Measurements from ENCODE around the gene HOMER3. TPM values are rescaled to one million over a fixed set of nuclear protein-coding genes. Genes with fewer than 3 reads are reported as not detected.

Gene HOMER3
- total and polyA plus RNA-seq, 10 of the 15 experiments (the other 5 are each of a cell fraction or from before 2014, with no cell fraction given), result 0.18 to 10.6 (median 0.50) TPM; not detected in 2

DNA sequence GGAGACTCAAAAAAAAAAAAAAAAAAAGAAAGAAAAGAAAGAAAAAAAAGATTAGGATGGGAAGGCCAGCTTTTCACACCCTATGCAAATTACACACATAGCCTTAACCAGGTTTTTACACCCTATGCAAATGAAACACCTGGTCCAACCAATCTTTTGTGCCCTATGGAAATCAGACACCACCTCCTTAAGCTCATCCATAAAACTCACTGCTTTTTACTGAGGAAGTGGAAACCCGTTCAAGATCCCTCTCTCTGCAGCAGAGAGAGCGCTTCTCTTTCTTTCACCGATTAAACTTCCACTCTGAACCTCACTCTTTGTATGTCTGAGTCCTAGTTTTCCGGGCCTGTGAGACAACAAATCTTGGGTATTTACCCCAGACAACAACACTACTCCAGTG is 25.3 kb upstream of the HOMER3 start:
- H3K9ac ChIP-seq (ENCODE audit: control insufficient read depth, insufficient read depth, low read length), result no peak overlapping the region
- intact Hi-C loops (cut with micrococcal nuclease; ENCODE audit: unreplicated experiment), result no loop called here
- BruUV-seq (replicated peaks), result no TSS peak
- H2AFZ ChIP-seq (ENCODE audit: control insufficient read depth, low read depth, low read length), result no peak overlapping the region
- no peak overlapping the region for H3K4me3 ChIP-seq
- H3K4me2 ChIP-seq (ENCODE audit: control insufficient read depth, insufficient read depth), result no peak overlapping the region
- no peaks in the 10 kb centered on the region for H3K4me1 ChIP-seq (ENCODE audit: control insufficient read depth, insufficient read depth, low read length)
- no peaks in the 10 kb centered on the region for H3K27me3 ChIP-seq (replicated peaks in 1 of 2; ENCODE audit: control insufficient read depth in 2 of 2, insufficient read depth in 2 of 2, low read length in 1 of 2)
- TF ChIP-seq REST (IDR thresholded peaks at IDR 0.05; ENCODE audit: low read depth, low read length) (no peak), MEF2A (IDR thresholded peaks at IDR 0.05; ENCODE audit: insufficient read depth, low read depth, low read length) (no peak), ZNF622 (IDR thresholded peaks at IDR 0.05) (no peak), NRF1 (conservative IDR thresholded peaks at IDR 0.05; ENCODE audit: low read depth, low read length) (no peak), NFYB (IDR thresholded peaks at IDR 0.05; ENCODE audit: insufficient read depth, low read depth, low read length) (no peak), BCL11A (IDR thresholded peaks at IDR 0.05; ENCODE audit: low read depth, low read length) (no peak)
- TF ChIP-seq, protein P1, sequence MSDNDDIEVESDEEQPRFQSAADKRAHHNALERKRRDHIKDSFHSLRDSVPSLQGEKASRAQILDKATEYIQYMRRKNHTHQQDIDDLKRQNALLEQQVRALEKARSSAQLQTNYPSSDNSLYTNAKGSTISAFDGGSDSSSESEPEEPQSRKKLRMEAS (IDR thresholded peaks at IDR 0.05; ENCODE audit: low read depth, low read length), result no peak
- POLR2A ChIA-PET, result interaction anchor here (0.5 kb wide), 1 partner anchor 11 kb away, joined by 3 read pairs; no protein-coding TSS in a partner anchor
- DNase-seq (ENCODE audit: low read depth, low spot score) (no peak), FAIRE-seq (no peak), ATAC-seq (no peak)
- RAD21 ChIA-PET (ENCODE audit: unreplicated experiment), result interaction anchor here (0.7 to 1.1 kb wide), 2 partner anchors 21 to 469 kb away, joined by 3 read pairs; no protein-coding TSS in a partner anchor
- no peak overlapping the region for H3K27ac ChIP-seq (ENCODE audit: control insufficient read depth, insufficient read depth)
- SMC1A ChIA-PET (ENCODE audit: uncharacterized antibody, unreplicated experiment), result no interaction called here
- 74% methylated on average over 4 of the region's 4 CpGs for WGBS (ENCODE audit: insufficient coverage, insufficient replicate concordance, low lambda C conversion rate, missing lambda C conversion rate)
- no peaks in the 10 kb centered on the region for H3K79me2 ChIP-seq (ENCODE audit: control insufficient read depth, insufficient read depth, low read length)
- in situ Hi-C loops (cut with MboI), result no loop called here
- no peaks in the 10 kb centered on the region for H4K20me1 ChIP-seq (ENCODE audit: control insufficient read depth, insufficient read depth)
- no peaks in the 10 kb centered on the region; the same call in 2 of the 3 replicates for H3K9me3 ChIP-seq (replicated peaks; ENCODE audit: control insufficient read depth, insufficient read depth, low read length)
- CTCF ChIA-PET, result no interaction called here
- H3K36me3 ChIP-seq (ENCODE audit: control insufficient read depth in 2 of 2, insufficient read depth in 2 of 2, low read length in 1 of 2), result no peaks in the 10 kb centered on the region

All from GM12878 (cell line).